OCI-LY1 (cell line): Measurements from ENCODE around the gene CRAMP1.

ENCODE experiments used
- H2AFZ ChIP-seq: fragments of 200-600 bp; sonication (generic), shearing (Covaris generic); 2 replicates; pipeline ENCODE4 v1.6.0; 2014; ENCODE audit warnings: antibody characterized with exemption, mild to moderate bottlenecking, low read length
- H3F3A ChIP-seq: fragments of 200-600 bp; sonication (generic), shearing (Covaris generic); 2 replicates; pipeline ENCODE4 v1.6.0; 2014; ENCODE audit warnings: mild to moderate bottlenecking, antibody characterized with exemption, low read length, moderate library complexity; ENCODE audit not compliant: insufficient read depth
- H3K27ac ChIP-seq: fragments of 200-600 bp; sonication (generic); 2 replicates; pipeline ENCODE4 v1.5.1; 2014; ENCODE audit warnings: low read length, mixed run types, mild to moderate bottlenecking, low read depth; ENCODE audit not compliant: poor library complexity, severe bottlenecking
- H3K27me3 ChIP-seq: fragments of 200-600 bp; sonication (generic); 2 replicates; pipeline ENCODE4 v1.6.0; 2014; ENCODE audit warnings: antibody characterized with exemption, mild to moderate bottlenecking, low read length, moderate library complexity; ENCODE audit not compliant: insufficient read depth
- H3K36me3 ChIP-seq: fragments of 200-600 bp; sonication (generic); 2 replicates; pipeline ENCODE4 v1.6.1; 2014; ENCODE audit warnings: mild to moderate bottlenecking, antibody characterized with exemption, low read length, moderate library complexity, mixed read lengths; ENCODE audit not compliant: insufficient read depth
- H3K4me1 ChIP-seq: fragments of 200-600 bp; sonication (generic); 2 replicates; pipeline ENCODE4 v1.5.1; 2014; ENCODE audit warnings: mild to moderate bottlenecking, low read length, moderate library complexity; ENCODE audit not compliant: insufficient read depth, severe bottlenecking
- H3K4me2 ChIP-seq: fragments of 200-600 bp; sonication (generic), shearing (Covaris generic); 2 replicates; pipeline ENCODE4 v1.6.1; 2014; ENCODE audit warnings: low read length
- H3K4me3 ChIP-seq: fragments of 200-600 bp; sonication (generic); 2 replicates; pipeline ENCODE4 v1.5.1; 2014; ENCODE audit warnings: low read length, low read depth, mild to moderate bottlenecking, mixed read lengths; ENCODE audit not compliant: poor library complexity, severe bottlenecking
- H3K79me2 ChIP-seq: fragments of 200-600 bp; shearing (Covaris generic); 2 replicates; pipeline ENCODE4 v1.6.1; 2016; ENCODE audit warnings: mixed run types, low read length, mixed read lengths; ENCODE audit not compliant: insufficient read depth
- H3K9ac ChIP-seq: fragments of 200-600 bp; sonication (generic), shearing (Covaris generic); 2 replicates; pipeline ENCODE4 v1.6.1; 2014; ENCODE audit warnings: mild to moderate bottlenecking, low read length, mixed read lengths
- H3K9me2 ChIP-seq: fragments of 200-600 bp; sonication (generic), shearing (Covaris generic); 2 replicates; pipeline ENCODE4 v1.6.1; 2014; ENCODE audit warnings: low read depth, mild to moderate bottlenecking, low read length, mixed read lengths
- H3K9me3 ChIP-seq: fragments of 200-600 bp; shearing (Covaris generic); 2 replicates; pipeline ENCODE4 v1.6.1; 2014; ENCODE audit warnings: low read length, mixed read lengths
- H4K20me1 ChIP-seq: fragments of 200-600 bp; sonication (generic), shearing (Covaris generic); 2 replicates; pipeline ENCODE4 v1.6.0; 2016; ENCODE audit warnings: mild to moderate bottlenecking, low read length; ENCODE audit not compliant: insufficient read depth
- CTCF ChIP-seq: fragments of 200-600 bp; sonication (generic), shearing (Covaris generic); IDR thresholded peaks from 2 replicates; pipeline ENCODE4 v1.5.1; 2017; ENCODE audit warnings: mild to moderate bottlenecking, antibody characterized with exemption, low read length, moderate library complexity, mixed read lengths
- EZH2 ChIP-seq: fragments of 200-600 bp; sonication (generic), shearing (Covaris generic); IDR thresholded peaks from 2 replicates; pipeline ENCODE4 v1.8.0; 2017; ENCODE audit warnings: borderline replicate concordance, mixed run types, mild to moderate bottlenecking, antibody characterized with exemption, low read length, moderate library complexity, mixed read lengths

Gene CRAMP1

GRCh38 chr16:1680361-1680760, 68.2 kb downstream of the CRAMP1 start:
- Histone ChIP-seq H3K27me3 (no peaks in the 10 kb centered on the region), H3K4me3 (peak overlapping the region; percentile 88), H3K36me3 (peaks cover 52% of the 10 kb centered on the region), H3K9me2 (no peaks in the 10 kb centered on the region), H3K9ac (peak overlapping the region; percentile 16; the same call in 1 of the 2 replicates), H3K4me2 (peak overlapping the region; percentile 70), H3F3A (no peaks in the 10 kb centered on the region; the same call in 1 of the 2 replicates), H3K9me3 (no peaks in the 10 kb centered on the region), H4K20me1 (no peaks in the 10 kb centered on the region), H3K27ac (peak overlapping the region; percentile 32), H3K79me2 (peaks cover 59% of the 10 kb centered on the region), H2AFZ (no peak overlapping the region), H3K4me1 (peaks cover 34% of the 10 kb centered on the region)
- TF ChIP-seq EZH2 (no peak), CTCF (no peak)

- no peak for TF ChIP-seq CTCF
- TF ChIP-seq EZH2: no peak
- peaks cover 52% of the 10 kb centered on the region for H3K36me3 ChIP-seq
- H3K4me3 ChIP-seq: peak overlapping the region; percentile 88
- H2AFZ ChIP-seq: no peak overlapping the region
- H4K20me1 ChIP-seq: no peaks in the 10 kb centered on the region
- no peak overlapping the region for H3K4me2 ChIP-seq
- H3K79me2 ChIP-seq: peaks cover 64% of the 10 kb centered on the region
- peak overlapping the region; percentile 32 for H3K27ac ChIP-seq
- H3K9me2 ChIP-seq: no peaks in the 10 kb centered on the region
- peaks cover 34% of the 10 kb centered on the region for H3K4me1 ChIP-seq
- H3K9ac ChIP-seq: no peak overlapping the region
- H3K9me3 ChIP-seq: no peaks in the 10 kb centered on the region
- no peaks in the 10 kb centered on the region for H3K27me3 ChIP-seq
- no peaks in the 10 kb centered on the region; the same call in 1 of the 2 replicates for H3F3A ChIP-seq
These were observed 68.9 kb downstream of the CRAMP1 start for GRCh38 chr16:1681032-1681431.

- no peaks in the 10 kb centered on the region for H3F3A ChIP-seq
- H2AFZ ChIP-seq: no peak overlapping the region
These were observed 75.5 kb downstream of the CRAMP1 start for GRCh38 chr16:1687427-1688316.

More at GRCh38 chr16:1687427-1688316, 75.5 kb downstream of the CRAMP1 start:
- TF ChIP-seq EZH2 (no peak), CTCF (no peak)
- Histone ChIP-seq H3K4me2 (no peak overlapping the region), H3K4me1 (no peaks in the 10 kb centered on the region), H3K79me2 (peaks cover 59% of the 10 kb centered on the region), H4K20me1 (0 out of 2 replicates have a peak, but pooled peaks cover 7% of the 10 kb centered on the region), H3K27ac (no peak overlapping the region), H3K9me2 (no peaks in the 10 kb centered on the region), H3K27me3 (no peaks in the 10 kb centered on the region), H3K9me3 (no peaks in the 10 kb centered on the region), H3K4me3 (no peak overlapping the region), H3K9ac (no peak overlapping the region), H3K36me3 (peaks cover 92% of the 10 kb centered on the region)
